T-helper 2 cell treated with Interferon-gamma antibody and Interleukin-4, amounts not matched to agents 5 μg/mL and 100 μg/mL, for 36 hours (primary cell): Measurements from ENCODE around the gene HADHB.
A peak's percentile ranks its signal among the peaks of the same experiment; 100 is the strongest.
"Not testable (repeated sequence)": the region's sequence is repeated elsewhere in the genome, so short reads cannot be mapped to it uniquely, and the experiment has no call there.

Source experiments
- DNase-seq: peaks from one replicate; pipeline ENCODE4 v3.0.0; 2021; ENCODE audit warnings: low spot score
- H3K27ac Mint-ChIP-seq: one replicate; pipeline ENCODE4 v1.8.0; 2021; ENCODE audit warnings: mild to moderate bottlenecking, mixed read lengths
- H3K27me3 Mint-ChIP-seq: one replicate; pipeline ENCODE4 v1.8.0; 2021; ENCODE audit warnings: low read depth, mixed read lengths
- H3K36me3 Mint-ChIP-seq: one replicate; pipeline ENCODE4 v1.8.0; 2021; ENCODE audit warnings: low read depth, mixed read lengths
- H3K4me1 Mint-ChIP-seq: one replicate; pipeline ENCODE4 v1.8.0; 2021; ENCODE audit warnings: low read depth, mixed read lengths
- H3K4me3 Mint-ChIP-seq: one replicate; pipeline ENCODE4 v1.8.0; 2022; ENCODE audit warnings: mild to moderate bottlenecking, moderate library complexity, mixed read lengths
- H3K9me3 Mint-ChIP-seq: one replicate; pipeline ENCODE4 v1.8.0; 2021; ENCODE audit warnings: mixed read lengths

HADHB gene

GRCh38 chr2:26268213-26268612 lies 23.5 kb downstream of the HADHB start:
- Mint-ChIP-seq H3K27me3 (no peaks in the 10 kb centered on the region), H3K36me3 (peaks cover 9% of the 10 kb centered on the region), H3K4me3 (no peak overlapping the region), H3K9me3 (no peaks in the 10 kb centered on the region), H3K27ac (no peak overlapping the region), H3K4me1 (peaks cover 5% of the 10 kb centered on the region)
- DNase-seq = no peak

GRCh38 chr2:26268670-26269385 lies 24.1 kb downstream of the HADHB start:
- H3K4me3 Mint-ChIP-seq = not testable (repeated sequence)

GRCh38 chr2:26269571-26270158 lies 24.9 kb downstream of the HADHB start:
- Mint-ChIP-seq H3K4me1 (peaks cover 8% of the 10 kb centered on the region), H3K27ac (no peak overlapping the region), H3K36me3 (peaks cover 9% of the 10 kb centered on the region), H3K9me3 (no peaks in the 10 kb centered on the region), H3K27me3 (no peaks in the 10 kb centered on the region), H3K4me3 (no peak overlapping the region)
- DNase-seq = no peak

More at GRCh38 chr2:26268670-26269385, 24.1 kb downstream of the HADHB start:
- not testable (repeated sequence) for H3K4me1 Mint-ChIP-seq, H3K9me3 Mint-ChIP-seq, DNase-seq, H3K27ac Mint-ChIP-seq, H3K27me3 Mint-ChIP-seq, H3K36me3 Mint-ChIP-seq

GRCh38 chr2:26270373-26270772 lies 25.6 kb downstream of the HADHB start:
- Mint-ChIP-seq H3K36me3 (peaks cover 9% of the 10 kb centered on the region), H3K27ac (peak overlapping the region; percentile 40)
- no peak for DNase-seq

GRCh38 chr2:26273501-26273900 lies 28.8 kb downstream of the HADHB start:
- Mint-ChIP-seq H3K4me3 (no peak overlapping the region), H3K9me3 (no peaks in the 10 kb centered on the region), H3K4me1 (peaks cover 15% of the 10 kb centered on the region), H3K27me3 (no peaks in the 10 kb centered on the region), H3K27ac (no peak overlapping the region), H3K36me3 (peaks cover 7% of the 10 kb centered on the region)
- DNase-seq = no peak

More at GRCh38 chr2:26270373-26270772, 25.6 kb downstream of the HADHB start:
- Mint-ChIP-seq H3K4me3 (no peak overlapping the region), H3K4me1 (peaks cover 8% of the 10 kb centered on the region), H3K27me3 (no peaks in the 10 kb centered on the region), H3K9me3 (no peaks in the 10 kb centered on the region)

GRCh38 chr2:26274058-26274613 lies 29.4 kb downstream of the HADHB start:
- peaks cover 15% of the 10 kb centered on the region for H3K4me1 Mint-ChIP-seq
- no peak overlapping the region for H3K27ac Mint-ChIP-seq
- no peak overlapping the region for H3K4me3 Mint-ChIP-seq
- no peaks in the 10 kb centered on the region for H3K27me3 Mint-ChIP-seq
- DNase-seq = no peak
- peaks cover 10% of the 10 kb centered on the region for H3K36me3 Mint-ChIP-seq
- no peaks in the 10 kb centered on the region for H3K9me3 Mint-ChIP-seq

GRCh38 chr2:26276484-26277227 lies 31.9 kb downstream of the HADHB start:
- Mint-ChIP-seq H3K9me3 (no peaks in the 10 kb centered on the region), H3K27me3 (no peaks in the 10 kb centered on the region), H3K4me3 (no peak overlapping the region), H3K27ac (peak overlapping the region; percentile 66), H3K4me1 (peaks cover 9% of the 10 kb centered on the region), H3K36me3 (peaks cover 21% of the 10 kb centered on the region)
- no peak for DNase-seq

GRCh38 chr2:26279886-26280285 lies 35.1 kb downstream of the HADHB start:
- no peak for DNase-seq
- Mint-ChIP-seq H3K36me3 (peaks cover 30% of the 10 kb centered on the region), H3K27ac (no peak overlapping the region), H3K9me3 (no peaks in the 10 kb centered on the region), H3K4me3 (no peak overlapping the region), H3K4me1 (peaks cover 7% of the 10 kb centered on the region), H3K27me3 (no peaks in the 10 kb centered on the region)

- no peak for DNase-seq
- Mint-ChIP-seq H3K27ac (no peak overlapping the region), H3K27me3 (no peaks in the 10 kb centered on the region), H3K4me3 (no peak overlapping the region), H3K9me3 (no peaks in the 10 kb centered on the region), H3K36me3 (peaks cover 34% of the 10 kb centered on the region), H3K4me1 (peaks cover 6% of the 10 kb centered on the region)
These were observed 36.5 kb downstream of the HADHB start for GRCh38 chr2:26281226-26281625.

GRCh38 chr2:26283606-26284005 lies 38.9 kb downstream of the HADHB start:
- DNase-seq = no peak
- no peaks in the 10 kb centered on the region for H3K4me1 Mint-ChIP-seq
- H3K27ac Mint-ChIP-seq = no peak overlapping the region

GRCh38 chr2:26284132-26284531 lies 39.4 kb downstream of the HADHB start:
- no peak for DNase-seq
- H3K4me3 Mint-ChIP-seq = no peak overlapping the region
- H3K36me3 Mint-ChIP-seq = peaks cover 28% of the 10 kb centered on the region

More at GRCh38 chr2:26283606-26284005, 38.9 kb downstream of the HADHB start:
- H3K4me3 Mint-ChIP-seq = no peak overlapping the region
- H3K27me3 Mint-ChIP-seq = no peaks in the 10 kb centered on the region
- H3K9me3 Mint-ChIP-seq = no peaks in the 10 kb centered on the region
- H3K36me3 Mint-ChIP-seq = peaks cover 32% of the 10 kb centered on the region

GRCh38 chr2:26285931-26286330 lies 41.2 kb downstream of the HADHB start:
- DNase-seq = no peak
- no peaks in the 10 kb centered on the region for H3K27me3 Mint-ChIP-seq
- H3K27ac Mint-ChIP-seq = no peak overlapping the region
- H3K9me3 Mint-ChIP-seq = no peaks in the 10 kb centered on the region
- H3K4me3 Mint-ChIP-seq = no peak overlapping the region
- H3K36me3 Mint-ChIP-seq = peaks cover 23% of the 10 kb centered on the region
- H3K4me1 Mint-ChIP-seq = no peaks in the 10 kb centered on the region

More at GRCh38 chr2:26284132-26284531, 39.4 kb downstream of the HADHB start:
- Mint-ChIP-seq H3K4me1 (no peaks in the 10 kb centered on the region), H3K27ac (no peak overlapping the region), H3K27me3 (no peaks in the 10 kb centered on the region), H3K9me3 (no peaks in the 10 kb centered on the region)

- peaks cover 8% of the 10 kb centered on the region for H3K36me3 Mint-ChIP-seq
- H3K9me3 Mint-ChIP-seq = no peaks in the 10 kb centered on the region
These were observed 45.3 kb downstream of the HADHB start for GRCh38 chr2:26290001-26290400.

GRCh38 chr2:26292646-26293045 lies 47.9 kb downstream of the HADHB start:
- Mint-ChIP-seq H3K27ac (no peak overlapping the region), H3K9me3 (no peaks in the 10 kb centered on the region), H3K27me3 (peaks cover 9% of the 10 kb centered on the region), H3K4me3 (no peak overlapping the region), H3K36me3 (peaks cover 2% of the 10 kb centered on the region), H3K4me1 (no peaks in the 10 kb centered on the region)
- DNase-seq = no peak

More at GRCh38 chr2:26290001-26290400, 45.3 kb downstream of the HADHB start:
- no peaks in the 10 kb centered on the region for H3K4me1 Mint-ChIP-seq
- no peak overlapping the region for H3K4me3 Mint-ChIP-seq
- no peak overlapping the region for H3K27ac Mint-ChIP-seq
- no peak for DNase-seq
- no peaks in the 10 kb centered on the region for H3K27me3 Mint-ChIP-seq
